GM13977 (cell line): ENCODE results near the gene TYW5.

ENCODE experiments used
- DNase-seq: peaks from one replicate; pipeline ENCODE4 v3.0.0; 2012; ENCODE audit warnings: low spot score
- in situ Hi-C: fragments of 300-500 bp; cut with MboI; formaldehyde crosslinking; loops from one replicate; pipeline ENCODE4 v1.12.0; 2022; ENCODE audit warnings: low sequenced_read_pairs, low pct_unique_long_range_greater_than_20kb, mixed read lengths, inconsistent platforms; ENCODE audit not compliant: unreplicated experiment
- TF ChIP-seq, protein P1 (sequence below): IDR thresholded peaks from 2 replicates; pipeline ENCODE4 v1.5.1; 2012; ENCODE audit warnings: mild to moderate bottlenecking, control low read depth; ENCODE audit not compliant: insufficient read depth; ENCODE audit errors: extremely low read depth, missing control alignments

TYW5 gene

GRCh38 chr2:199907008-199907714, 48.1 kb downstream of the TYW5 start:
- in situ Hi-C loops, result no loop called here
- DNase-seq, result no peak
- TF ChIP-seq, protein P1, sequence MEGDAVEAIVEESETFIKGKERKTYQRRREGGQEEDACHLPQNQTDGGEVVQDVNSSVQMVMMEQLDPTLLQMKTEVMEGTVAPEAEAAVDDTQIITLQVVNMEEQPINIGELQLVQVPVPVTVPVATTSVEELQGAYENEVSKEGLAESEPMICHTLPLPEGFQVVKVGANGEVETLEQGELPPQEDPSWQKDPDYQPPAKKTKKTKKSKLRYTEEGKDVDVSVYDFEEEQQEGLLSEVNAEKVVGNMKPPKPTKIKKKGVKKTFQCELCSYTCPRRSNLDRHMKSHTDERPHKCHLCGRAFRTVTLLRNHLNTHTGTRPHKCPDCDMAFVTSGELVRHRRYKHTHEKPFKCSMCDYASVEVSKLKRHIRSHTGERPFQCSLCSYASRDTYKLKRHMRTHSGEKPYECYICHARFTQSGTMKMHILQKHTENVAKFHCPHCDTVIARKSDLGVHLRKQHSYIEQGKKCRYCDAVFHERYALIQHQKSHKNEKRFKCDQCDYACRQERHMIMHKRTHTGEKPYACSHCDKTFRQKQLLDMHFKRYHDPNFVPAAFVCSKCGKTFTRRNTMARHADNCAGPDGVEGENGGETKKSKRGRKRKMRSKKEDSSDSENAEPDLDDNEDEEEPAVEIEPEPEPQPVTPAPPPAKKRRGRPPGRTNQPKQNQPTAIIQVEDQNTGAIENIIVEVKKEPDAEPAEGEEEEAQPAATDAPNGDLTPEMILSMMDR, result no peak

DNA sequence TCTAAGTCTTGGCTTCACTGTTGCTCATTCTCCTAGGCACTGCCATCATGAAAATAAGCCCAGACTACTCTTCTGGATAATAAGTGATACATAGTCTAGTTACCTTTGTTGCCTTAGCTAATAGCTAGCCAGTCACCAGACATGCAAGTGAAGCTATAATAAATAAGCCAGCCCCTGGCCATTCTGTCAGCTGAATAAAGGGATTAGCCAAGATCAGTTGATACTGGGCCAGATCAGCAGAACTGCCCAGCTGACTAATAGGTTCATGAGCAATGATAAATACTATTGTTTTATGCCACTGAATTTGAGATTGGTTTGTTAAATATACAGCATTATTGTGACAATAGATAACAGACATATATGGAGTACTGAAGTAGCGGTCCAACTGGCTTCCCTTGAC, 52.2 kb downstream of the TYW5 start:
- in situ Hi-C loops, result no loop called here
- DNase-seq, result no peak
- TF ChIP-seq, protein P1, result no peak

DNA sequence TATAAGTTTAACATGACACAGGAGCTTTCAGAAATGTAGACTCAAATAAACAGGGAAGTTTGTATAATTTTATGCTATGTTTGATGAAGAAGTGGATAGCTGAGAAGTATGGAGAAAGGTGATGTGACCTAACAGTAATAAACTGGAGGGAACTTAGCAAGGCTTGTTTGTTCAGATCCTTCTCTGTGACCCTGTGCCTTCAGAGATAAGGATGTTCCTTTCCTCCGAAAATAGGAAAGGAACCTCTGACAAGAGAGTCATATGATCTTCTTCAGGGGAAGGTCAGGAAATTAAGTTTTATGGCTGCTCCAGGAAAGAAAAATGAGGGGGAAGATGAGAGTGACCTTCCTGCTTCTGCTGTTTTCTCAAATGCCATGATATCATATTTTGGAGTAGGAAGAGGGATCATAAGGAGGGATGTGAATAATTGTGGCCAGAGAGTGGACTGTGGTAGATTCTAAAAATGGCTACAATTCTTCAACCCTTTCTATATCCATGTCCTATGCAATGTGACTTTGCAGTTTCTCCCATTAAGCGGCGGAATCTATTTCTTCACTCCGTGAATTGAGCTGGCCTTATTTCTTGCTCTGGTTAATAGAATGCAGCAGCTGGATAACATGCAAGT, 52.7 kb downstream of the TYW5 start:
- in situ Hi-C loops, result no loop called here
- no peak for DNase-seq
- TF ChIP-seq, protein P1, result no peak

DNA sequence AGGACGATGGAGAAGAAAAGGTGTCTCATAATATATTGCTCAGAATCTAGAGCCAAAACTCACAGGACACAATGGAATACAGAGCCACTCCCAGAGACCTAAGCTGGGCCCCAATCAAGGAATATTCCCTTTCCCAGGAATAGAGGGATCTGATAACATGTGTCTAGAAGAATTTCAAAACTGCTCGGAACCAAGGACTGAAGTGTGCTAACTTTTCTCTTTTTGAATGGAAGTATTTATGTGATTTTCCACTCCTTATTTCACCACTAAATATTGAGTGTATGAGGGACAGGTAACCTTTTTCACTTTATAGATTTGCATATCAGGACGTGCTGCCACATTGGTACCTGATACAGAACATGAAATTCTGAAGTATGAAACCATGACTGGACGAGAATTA, 53.3 kb downstream of the TYW5 start:
- TF ChIP-seq, protein P1, result no peak
- in situ Hi-C loops, result no loop called here
- DNase-seq, result no peak

GRCh38 chr2:199896617-199897016, 58.7 kb downstream of the TYW5 start:
- in situ Hi-C loops, result no loop called here
- TF ChIP-seq, protein P1, result no peak
- no peak for DNase-seq

DNA sequence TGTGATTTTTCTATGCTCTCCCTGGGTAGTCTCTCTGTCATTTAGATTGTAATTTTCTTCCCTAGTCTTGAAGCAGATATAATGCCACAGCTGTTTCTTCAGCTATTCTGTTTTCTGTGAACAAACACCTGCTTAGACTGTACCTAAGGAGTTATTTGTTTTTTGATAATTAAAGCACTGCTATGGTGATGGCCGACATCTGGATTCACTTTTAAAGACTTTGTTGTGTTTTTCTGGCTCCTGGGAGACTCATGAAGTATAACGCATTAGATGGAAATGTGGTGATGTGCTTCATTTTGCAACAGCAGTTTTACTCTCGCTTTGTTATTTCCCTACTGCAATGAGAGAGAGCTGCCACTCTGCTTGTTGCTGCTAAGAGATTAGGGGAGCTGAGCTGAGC, 59.9 kb downstream of the TYW5 start:
- in situ Hi-C loops, result no loop called here
- DNase-seq, result no peak
- TF ChIP-seq, protein P1, result no peak
